ENCODE results near the gene KIRREL3.

GRCh38 chr11:126754591-126755426 lies 245.8 kb downstream of the KIRREL3 start:
- TF ChIP-seq RAD21 (IDR thresholded peaks at IDR 0.05; ENCODE audit: low read length) (no peak), POLR2AphosphoS5 (IDR thresholded peaks at IDR 0.05; ENCODE audit: low read depth, low read length) (no peak), EP300 (IDR thresholded peaks at IDR 0.05; ENCODE audit: borderline replicate concordance in 1 of 2, low read depth in 1 of 2, low read length in 1 of 2) (no peak), TAF1 (IDR thresholded peaks at IDR 0.05; ENCODE audit: borderline replicate concordance, low read depth, low read length) (no peak), CTCF (IDR thresholded peaks at IDR 0.05) (no peak), MAX (IDR thresholded peaks at IDR 0.05; ENCODE audit: low read depth) (no peak), USF2 (IDR thresholded peaks at IDR 0.05; ENCODE audit: borderline replicate concordance, low read depth, low read length) (no peak), REST (IDR thresholded peaks at IDR 0.05; ENCODE audit: low read depth, low read length) (no peak), GATA2 (CRISPR knock-in tag; IDR thresholded peaks at IDR 0.05) (no peak)

Data from SK-N-SH (cell line).